Measurements from ENCODE around the gene ZNF682.
"Not testable (repeated sequence)": the region's sequence is repeated elsewhere in the genome, so short reads cannot be mapped to it uniquely, and the experiment has no call there.

ZNF682 gene

GRCh38 chr19:19997656-19998268 is 41.5 kb downstream of the ZNF682 start:
- no peak overlapping the region for H3K4me3 ChIP-seq (replicated peaks; ENCODE audit: insufficient read depth, low read length)
- DNase-seq (ENCODE audit: low read depth in 1 of 2, low spot score in 1 of 2): no peak
- TF ChIP-seq CTCF (IDR thresholded peaks at IDR 0.05; ENCODE audit: insufficient read depth, low read length) (peak; percentile 29), SPI1 (IDR thresholded peaks at IDR 0.05; ENCODE audit: borderline replicate concordance, low read depth) (no peak), POLR2AphosphoS5 (IDR thresholded peaks at IDR 0.05; ENCODE audit: low read depth) (no peak)
- no peaks in the 10 kb centered on the region for H3K27me3 ChIP-seq (ENCODE audit: insufficient read depth, poor library complexity, severe bottlenecking)
- no peak overlapping the region for H3K27ac ChIP-seq (replicated peaks)

GRCh38 chr19:19966862-19967261 is 72.4 kb downstream of the ZNF682 start:
- no peak for TF ChIP-seq GABPA (IDR thresholded peaks at IDR 0.05; ENCODE audit: low read depth)
- no peak for TF ChIP-seq REST (IDR thresholded peaks at IDR 0.05; ENCODE audit: insufficient replicate concordance, low read depth)
- no peak for TF ChIP-seq POLR2AphosphoS5 (IDR thresholded peaks at IDR 0.05; ENCODE audit: low read depth)
- TF ChIP-seq CTCF (IDR thresholded peaks at IDR 0.05; ENCODE audit: insufficient read depth, low read length): no peak
- no peak for TF ChIP-seq SPI1 (IDR thresholded peaks at IDR 0.05; ENCODE audit: borderline replicate concordance, low read depth)
- H3K4me3 ChIP-seq (replicated peaks; ENCODE audit: insufficient read depth, low read length): no peak overlapping the region
- H3K27me3 ChIP-seq (ENCODE audit: insufficient read depth, poor library complexity, severe bottlenecking): no peaks in the 10 kb centered on the region
- no peak for DNase-seq (ENCODE audit: low read depth in 1 of 2, low spot score in 1 of 2)
- peak overlapping the region; percentile 81 for H3K27ac ChIP-seq (replicated peaks)

GRCh38 chr19:19966126-19966525 is 73.2 kb downstream of the ZNF682 start:
- not testable (repeated sequence) for H3K27me3 ChIP-seq (ENCODE audit: insufficient read depth, poor library complexity, severe bottlenecking); DNase-seq (ENCODE audit: low read depth in 1 of 2, low spot score in 1 of 2); H3K4me3 ChIP-seq (replicated peaks; ENCODE audit: insufficient read depth, low read length)
- H3K27ac ChIP-seq (replicated peaks): peak overlapping the region; percentile 81

GRCh38 chr19:19964416-19964815 is 74.9 kb downstream of the ZNF682 start:
- H3K27ac ChIP-seq (replicated peaks): no peak overlapping the region
- DNase-seq (ENCODE audit: low read depth in 1 of 2, low spot score in 1 of 2): no peak
- no peaks in the 10 kb centered on the region for H3K27me3 ChIP-seq (ENCODE audit: insufficient read depth, poor library complexity, severe bottlenecking)
- no peak for TF ChIP-seq GABPA (IDR thresholded peaks at IDR 0.05; ENCODE audit: low read depth)
- no peak for TF ChIP-seq REST (IDR thresholded peaks at IDR 0.05; ENCODE audit: insufficient replicate concordance, low read depth)
- no peak for TF ChIP-seq SPI1 (IDR thresholded peaks at IDR 0.05; ENCODE audit: borderline replicate concordance, low read depth)
- no peak for TF ChIP-seq CTCF (IDR thresholded peaks at IDR 0.05; ENCODE audit: insufficient read depth, low read length)
- no peak for TF ChIP-seq POLR2AphosphoS5 (IDR thresholded peaks at IDR 0.05; ENCODE audit: low read depth)
- no peak overlapping the region for H3K4me3 ChIP-seq (replicated peaks; ENCODE audit: insufficient read depth, low read length)

- H3K27me3 ChIP-seq (ENCODE audit: insufficient read depth, poor library complexity, severe bottlenecking); H3K27ac ChIP-seq (replicated peaks); H3K4me3 ChIP-seq (replicated peaks; ENCODE audit: insufficient read depth, low read length): not testable (repeated sequence)
- DNase-seq (ENCODE audit: low read depth in 1 of 2, low spot score in 1 of 2): peak in 1 of 2 experiments; percentile 55
These were observed 80.0 kb downstream of the ZNF682 start for GRCh38 chr19:19959151-19959799.

GRCh38 chr19:19957766-19958165 is 81.5 kb downstream of the ZNF682 start:
- not testable (repeated sequence) for H3K4me3 ChIP-seq (replicated peaks; ENCODE audit: insufficient read depth, low read length); H3K27me3 ChIP-seq (ENCODE audit: insufficient read depth, poor library complexity, severe bottlenecking); H3K27ac ChIP-seq (replicated peaks); DNase-seq (ENCODE audit: low read depth in 1 of 2, low spot score in 1 of 2)

Data from HL-60 (cell line).